K562 (cell line): ENCODE data around the gene ATF1. TPM values are rescaled to one million over a fixed set of nuclear protein-coding genes. Genes with fewer than 3 reads are reported as not detected.

Experiments
- ATF4 ChIP-seq: fragments of 450-650 bp; formaldehyde crosslinking; IDR thresholded peaks from 2 replicates; pipeline ENCODE4 v1.4.0; 2022; ENCODE audit warnings: mild to moderate bottlenecking, moderate library complexity
- CBX5 ChIP-seq: IDR thresholded peaks from 2 replicates; pipeline ENCODE4 v1.6.1; 2014; ENCODE audit warnings: low read depth, borderline replicate concordance
- EWSR1 ChIP-seq: fragments of 450-650 bp; IDR thresholded peaks from 2 replicates; pipeline ENCODE4 v1.6.1; 2018; ENCODE audit warnings: borderline replicate concordance, mild to moderate bottlenecking, low read depth, moderate library complexity; ENCODE audit not compliant: partially characterized antibody
- GATA2 ChIP-seq: sonication (generic); formaldehyde crosslinking; IDR thresholded peaks from 2 replicates; pipeline ENCODE4 v1.4.0; 2020; ENCODE audit warnings: mild to moderate bottlenecking, missing genetic modification reagents
- GATAD2B ChIP-seq: fragments of 450-650 bp; IDR thresholded peaks from 2 replicates; pipeline ENCODE4 v1.6.1; 2017; ENCODE audit warnings: mild to moderate bottlenecking, borderline replicate concordance
- HDAC6 ChIP-seq: IDR thresholded peaks from 2 replicates; pipeline ENCODE4 v1.6.1; 2012; ENCODE audit warnings: low read depth, mild to moderate bottlenecking, control low read depth, inconsistent platforms, low read length, moderate library complexity
- KLF13 ChIP-seq: fragments of 450-650 bp; IDR thresholded peaks from 2 replicates; pipeline ENCODE4 v1.6.1; 2016; ENCODE audit warnings: missing genetic modification characterization, low read depth, mild to moderate bottlenecking, missing compliant biosample characterization, moderate library complexity, borderline replicate concordance
- NCOA2 ChIP-seq, 2 experiments: fragments of 450-650 bp; IDR thresholded peaks; 2 replicates each; pipeline ENCODE4 v1.6.1; 2018; ENCODE audit warnings: mild to moderate bottlenecking in 2 of 2, moderate library complexity in 1 of 2; ENCODE audit not compliant: partially characterized antibody in 2 of 2
- NFXL1 ChIP-seq: fragments of 450-650 bp; formaldehyde crosslinking; IDR thresholded peaks from 2 replicates; pipeline ENCODE4 v1.4.0; 2021; ENCODE audit warnings: mild to moderate bottlenecking
- NR2C2 ChIP-seq, 2 experiments: fragments of 200-800 bp in 1 of 2; sonication (Bioruptor generic) in 1 of 2; sonication (generic) in 1 of 2; formaldehyde crosslinking in 1 of 2; IDR thresholded peaks; 2 replicates each; pipeline versions ENCODE4 v1.6.1 to v1.8.0; 2016 to 2022; ENCODE audit warnings: mild to moderate bottlenecking in 1 of 2, missing compliant biosample characterization in 1 of 2, missing genetic modification characterization in 1 of 2, missing genetic modification reagents in 1 of 2
- OTX1 ChIP-seq: fragments of 450-650 bp; formaldehyde crosslinking; IDR thresholded peaks from 2 replicates; pipeline ENCODE4 v1.4.0; 2022; ENCODE audit warnings: mild to moderate bottlenecking
- PCBP1 ChIP-seq: fragments of 200-400 bp; formaldehyde crosslinking; IDR thresholded peaks from 2 replicates; pipeline ENCODE4 v1.6.1; 2018; ENCODE audit warnings: mild to moderate bottlenecking, low read depth, low read length; ENCODE audit not compliant: poor library complexity, severe bottlenecking
- POLR2B ChIP-seq: fragments of 450-650 bp; IDR thresholded peaks from 2 replicates; pipeline ENCODE4 v1.6.1; 2018; ENCODE audit warnings: low read depth; ENCODE audit not compliant: partially characterized antibody
- RB1 ChIP-seq: fragments of 450-650 bp; IDR thresholded peaks from 2 replicates; pipeline ENCODE4 v1.6.1; 2017; ENCODE audit warnings: low read depth, mild to moderate bottlenecking
- SAFB2 ChIP-seq: fragments of 200-400 bp; formaldehyde crosslinking; IDR thresholded peaks from 2 replicates; pipeline ENCODE4 v1.6.1; 2018; ENCODE audit warnings: borderline replicate concordance, low read length, low read depth, moderate library complexity; ENCODE audit not compliant: severe bottlenecking
- SIX5 ChIP-seq, 2 experiments: IDR thresholded peaks; 2 replicates each; pipeline ENCODE4 v1.6.1; 2011; ENCODE audit warnings: low read length in 2 of 2, borderline replicate concordance in 1 of 2, low read depth in 1 of 2, mild to moderate bottlenecking in 1 of 2, moderate library complexity in 1 of 2; ENCODE audit not compliant: insufficient read depth in 1 of 2
- SMARCC2 ChIP-seq: fragments of 450-650 bp; IDR thresholded peaks from 2 replicates; pipeline ENCODE4 v1.6.1; 2017; ENCODE audit warnings: antibody characterized with exemption, moderate library complexity, mild to moderate bottlenecking, low read depth
- ZBTB34 ChIP-seq: fragments of 250-450 bp; sonication (Bioruptor Pico); IDR thresholded peaks from 2 replicates; pipeline ENCODE4 v1.8.0; 2021; ENCODE audit warnings: mild to moderate bottlenecking, moderate library complexity
- ZC3H8 ChIP-seq: fragments of 450-650 bp; IDR thresholded peaks from 2 replicates; pipeline ENCODE4 v1.6.1; 2017
- ZFP91 ChIP-seq: sonication (generic); formaldehyde crosslinking; IDR thresholded peaks from 2 replicates; pipeline ENCODE4 v1.8.0; 2022; ENCODE audit warnings: mild to moderate bottlenecking, missing genetic modification reagents
- ZNF280B ChIP-seq: fragments of 250-450 bp; sonication (Bioruptor Pico); IDR thresholded peaks from 2 replicates; pipeline ENCODE4 v1.5.1; 2021; ENCODE audit warnings: mild to moderate bottlenecking
- ZNF507 ChIP-seq: conservative IDR thresholded peaks from 2 replicates; pipeline ENCODE4 v1.6.1; 2017; ENCODE audit warnings: missing genetic modification characterization, missing compliant biosample characterization
- polyA plus RNA-seq, 8 experiments: library from polyadenylated mRNA; depleted of rRNA in 4 of 8; stranded (reverse) in 5 of 8; unstranded in 3 of 8; fragments of >200 nt; fragmentation: Nextera tagmentation in 2 of 8; fragmentation: Illumina TruSeq in 1 of 8; extraction: Ambion mirVana in 2 of 8; extraction: Trizol in 1 of 8; gene quantifications; 2 replicates each; pipeline versions ENCODE4 v1.2.1 to v1.2.3, GENCODE V29; 2011 to 2014; ENCODE audit warnings: inconsistent platforms in 1 of 8, missing spikeins in 1 of 8
- total RNA-seq, 7 experiments: library from RNA; depleted of rRNA in 6 of 7; stranded (reverse); fragments of >200 nt in 6 of 7; fragmentation: Illumina TruSeq in 2 of 7; extraction: Trizol in 2 of 7; gene quantifications; 2 replicates each; pipeline versions ENCODE4 v1.2.1 to v1.2.3, GENCODE V29; 2011 to 2021; ENCODE audit warnings: low replicate concordance in 1 of 7

Gene ATF1
- total and polyA plus RNA-seq, 9 of the 15 experiments (the other 6 are each of a cell fraction or from before 2014, with no cell fraction given) = 19.8 to 83.5 (median 51.4) TPM

GRCh38 chr12:50765095-50765911 lies 1.4 kb downstream of the ATF1 start (continued):
- TF ChIP-seq ZNF280B (CRISPR knock-in tag) (no peak), OTX1 (CRISPR knock-in tag) (no peak), ZNF507 (no peak), HDAC6 (no peak), NFXL1 (CRISPR knock-in tag) (0 out of 2 replicates have a peak, but pooled peaks have one; percentile 57), NCOA2 (IDR thresholded peaks at IDR 0.05; ENCODE audit: partially characterized antibody in 2 of 2) (no peak), KLF13 (no peak), SMARCC2 (no peak), PCBP1 (no peak), ZC3H8 (no peak), SAFB2 (no peak), GATAD2B (peak; percentile 57; the same call in 1 of the 2 replicates), SIX5 (IDR thresholded peaks at IDR 0.05; ENCODE audit: borderline replicate concordance in 1 of 2, insufficient read depth in 1 of 2, low read depth in 1 of 2, low read length in 2 of 2) (no peak), ZBTB34 (CRISPR knock-in tag) (no peak), GATA2 (CRISPR knock-in tag) (no peak), ATF4 (no peak), RB1 (no peak), CBX5 (no peak), EWSR1 (no peak), POLR2B (no peak), NR2C2 (CRISPR knock-in tag; IDR thresholded peaks at IDR 0.05) (no peak), NR2C2 (tag; IDR thresholded peaks at IDR 0.05) (peak; percentile 52; the same call in 1 of the 2 replicates), ZFP91 (CRISPR knock-in tag) (no peak)
